ENCODE data around the gene FIS1.
"Not testable (repeated sequence)": the region's sequence is repeated elsewhere in the genome, so short reads cannot be mapped to it uniquely, and the experiment has no call there.

Gene FIS1

GRCh38 chr7:101265622-101266516 lies 21.0 kb upstream of the FIS1 start:
- no peak for TF ChIP-seq CTCF (IDR thresholded peaks at IDR 0.05; ENCODE audit: low read depth, low read length)
- no peak for DNase-seq (ENCODE audit: extremely low read depth, low read depth)

- DNase-seq (ENCODE audit: extremely low read depth, low read depth): not testable (repeated sequence)
Measured at GRCh38 chr7:101264102-101264706, 19.3 kb upstream of the FIS1 start.

- no peak for DNase-seq (ENCODE audit: extremely low read depth, low read depth)
- TF ChIP-seq CTCF (IDR thresholded peaks at IDR 0.05; ENCODE audit: low read depth, low read length): no peak
Measured at GRCh38 chr7:101258243-101258731, 13.4 kb upstream of the FIS1 start.

GRCh38 chr7:101255796-101256195 lies 10.9 kb upstream of the FIS1 start:
- no peak for DNase-seq (ENCODE audit: extremely low read depth, low read depth)
- no peak for TF ChIP-seq CTCF (IDR thresholded peaks at IDR 0.05; ENCODE audit: low read depth, low read length)

GRCh38 chr7:101253199-101253598 lies 8.3 kb upstream of the FIS1 start:
- not testable (repeated sequence) for DNase-seq (ENCODE audit: extremely low read depth, low read depth)

- TF ChIP-seq CTCF (IDR thresholded peaks at IDR 0.05; ENCODE audit: low read depth, low read length): no peak
Measured at GRCh38 chr7:101251871-101252659, 7.2 kb upstream of the FIS1 start.

GRCh38 chr7:101250324-101250723 lies 5.4 kb upstream of the FIS1 start:
- no peak for DNase-seq (ENCODE audit: extremely low read depth, low read depth)
- TF ChIP-seq CTCF (IDR thresholded peaks at IDR 0.05; ENCODE audit: low read depth, low read length): no peak

More at GRCh38 chr7:101251871-101252659, 7.2 kb upstream of the FIS1 start:
- peak; percentile 95 for DNase-seq (ENCODE audit: extremely low read depth, low read depth)

- no peak for DNase-seq (ENCODE audit: extremely low read depth, low read depth)
- no peak for TF ChIP-seq CTCF (IDR thresholded peaks at IDR 0.05; ENCODE audit: low read depth, low read length)
Measured at GRCh38 chr7:101248276-101248675, 3.4 kb upstream of the FIS1 start.
